ENCODE results near the gene ATP2A3.

ATP2A3 gene

GRCh38 chr17:3887804-3888203, 76.4 kb downstream of the ATP2A3 start:
- no peak for DNase-seq

DNA sequence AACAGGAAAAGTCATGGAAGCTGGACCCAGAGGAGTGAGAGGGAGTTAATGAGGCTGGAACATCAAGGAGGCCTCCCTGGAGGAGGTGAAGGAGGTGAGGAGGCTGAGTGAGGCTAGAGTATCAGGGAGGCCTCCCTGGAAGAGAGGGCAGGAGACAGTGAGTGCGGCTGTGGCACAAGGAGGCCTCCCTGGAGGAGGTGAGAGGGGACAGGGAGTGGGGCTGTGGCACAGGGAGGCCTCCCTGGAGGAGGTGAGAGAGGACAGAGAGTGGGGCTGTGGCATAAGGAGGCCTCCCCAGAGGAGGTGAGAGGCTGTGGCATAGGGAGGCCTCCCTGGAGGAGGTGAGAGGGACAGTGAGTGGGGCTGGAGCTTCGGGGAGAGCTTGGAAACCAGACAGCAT, 76.8 kb downstream of the ATP2A3 start:
- no peak for DNase-seq

GRCh38 chr17:3886776-3887175, 77.5 kb downstream of the ATP2A3 start:
- no peak for DNase-seq

DNA sequence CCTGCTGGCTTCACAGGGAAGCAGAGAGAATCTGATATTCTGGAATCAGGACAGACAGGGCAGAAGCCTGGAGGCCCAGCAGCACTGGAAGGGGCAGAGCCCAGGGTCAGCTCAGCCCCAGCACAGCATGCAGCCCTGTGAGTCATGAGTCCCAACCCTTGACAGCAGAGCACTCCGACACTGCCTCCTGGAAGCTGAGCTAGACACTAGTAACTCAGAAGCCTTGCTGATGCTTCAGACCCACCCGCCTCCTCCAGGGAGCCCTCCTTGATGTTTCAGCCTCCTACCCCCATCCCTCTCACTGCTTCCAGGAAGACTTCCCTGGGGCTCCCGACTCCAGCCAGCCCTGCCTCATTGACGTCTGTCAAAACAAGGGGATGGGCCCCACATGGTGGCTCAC, 78.3 kb downstream of the ATP2A3 start:
- DNase-seq, result no peak

DNA sequence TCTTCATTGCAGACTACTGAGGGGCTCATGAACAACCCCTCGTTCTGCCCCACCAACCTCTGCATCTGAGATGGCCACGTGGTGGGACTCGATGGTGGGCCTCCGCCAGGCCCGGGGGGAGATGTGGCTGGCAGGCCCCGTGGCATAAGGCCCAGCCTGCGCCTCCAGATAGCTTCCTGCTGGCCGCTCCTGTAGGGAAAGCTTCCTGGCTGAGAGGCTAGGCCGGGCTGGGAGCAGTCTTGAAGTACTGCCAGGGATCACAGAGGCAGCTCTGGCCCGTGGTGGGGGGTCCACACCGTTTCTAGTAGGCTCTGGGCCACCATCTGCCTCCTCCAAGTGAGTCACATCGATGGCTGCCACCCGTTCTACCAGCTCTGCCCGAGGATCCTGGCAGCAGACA, 79.0 kb downstream of the ATP2A3 start:
- no peak for DNase-seq

DNA sequence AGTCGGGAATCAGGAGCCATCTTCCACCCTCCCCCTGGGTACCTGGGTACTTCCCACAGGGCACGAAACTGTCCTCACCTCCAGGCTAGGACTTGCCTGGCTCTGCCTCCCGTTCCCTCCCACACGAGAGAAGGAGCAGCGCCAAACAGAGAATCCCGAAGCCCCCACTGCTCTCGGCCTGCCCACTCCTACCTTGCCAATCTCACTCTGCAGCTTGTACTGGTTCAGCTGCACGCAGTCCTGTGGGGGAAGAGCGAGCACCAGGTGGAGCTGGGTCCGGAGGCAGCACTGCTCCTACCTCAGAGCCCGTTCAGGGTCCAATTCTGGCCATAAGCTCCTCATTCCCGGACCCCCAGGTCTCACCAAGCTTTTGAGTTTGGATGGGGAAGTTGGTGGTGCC, 80.0 kb downstream of the ATP2A3 start:
- no peak for DNase-seq

GRCh38 chr17:3882276-3882675, 82.0 kb downstream of the ATP2A3 start:
- DNase-seq, result no peak

GRCh38 chr17:3880983-3881382, 83.3 kb downstream of the ATP2A3 start:
- DNase-seq, result no peak

DNA sequence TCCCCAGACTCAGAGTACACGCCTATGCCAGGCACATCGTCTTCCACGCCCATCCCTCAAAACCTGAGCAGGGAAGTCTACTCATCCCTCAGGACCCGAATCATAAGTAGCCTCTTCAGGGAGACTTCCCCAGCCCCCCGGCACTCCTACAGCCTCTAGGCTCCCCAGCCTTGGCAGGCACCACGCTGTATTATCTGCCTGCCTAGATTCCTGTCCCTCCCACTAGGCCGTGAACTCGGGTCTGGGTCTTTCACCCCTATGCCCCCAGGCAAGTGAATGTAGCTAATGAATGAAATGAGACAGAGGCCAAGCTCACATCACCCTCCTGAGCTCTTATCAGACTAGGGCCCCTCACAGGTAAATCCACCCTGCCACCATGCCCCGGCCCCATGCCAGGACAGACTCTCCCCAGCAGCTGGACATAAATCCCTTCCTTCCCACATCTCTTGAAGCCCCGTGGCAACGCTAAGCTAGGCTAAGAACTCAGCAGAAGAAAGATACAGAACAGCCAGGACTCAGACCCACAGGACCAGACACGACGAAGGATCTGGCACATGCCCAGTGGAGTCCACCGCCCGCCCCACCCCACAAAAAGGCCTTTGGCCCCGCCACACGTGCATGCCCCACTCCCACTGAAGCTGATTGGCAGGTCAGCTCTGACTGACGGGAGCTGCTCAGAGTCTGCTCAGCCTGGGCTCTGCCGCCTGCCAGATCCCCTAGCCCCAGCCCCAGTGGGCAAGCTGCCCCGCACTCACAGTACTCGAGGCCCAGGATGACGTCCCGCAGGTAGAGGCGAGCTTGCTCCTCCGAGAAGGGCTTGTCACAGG, 84.4 kb downstream of the ATP2A3 start:
- no peak for DNase-seq

DNA sequence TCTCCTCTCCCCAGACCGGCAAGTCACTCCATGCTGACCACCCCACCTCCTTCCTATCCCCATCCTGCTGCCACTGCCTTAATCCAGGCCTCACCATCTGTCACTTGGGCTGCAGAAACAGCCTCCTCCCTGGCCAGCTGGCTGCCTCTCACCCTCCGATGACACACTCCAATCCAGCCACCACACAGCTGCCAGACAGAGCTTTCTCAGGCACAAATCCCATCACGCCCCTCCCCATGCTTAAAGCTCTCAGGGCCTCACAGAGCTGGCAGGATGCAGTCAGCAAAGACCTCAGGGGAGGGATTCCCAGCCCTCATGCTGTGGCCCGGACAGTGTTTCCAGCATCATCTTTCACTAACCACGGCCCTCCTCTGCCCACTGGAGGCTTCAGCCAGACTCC, 85.1 kb downstream of the ATP2A3 start:
- DNase-seq, result no peak

DNA sequence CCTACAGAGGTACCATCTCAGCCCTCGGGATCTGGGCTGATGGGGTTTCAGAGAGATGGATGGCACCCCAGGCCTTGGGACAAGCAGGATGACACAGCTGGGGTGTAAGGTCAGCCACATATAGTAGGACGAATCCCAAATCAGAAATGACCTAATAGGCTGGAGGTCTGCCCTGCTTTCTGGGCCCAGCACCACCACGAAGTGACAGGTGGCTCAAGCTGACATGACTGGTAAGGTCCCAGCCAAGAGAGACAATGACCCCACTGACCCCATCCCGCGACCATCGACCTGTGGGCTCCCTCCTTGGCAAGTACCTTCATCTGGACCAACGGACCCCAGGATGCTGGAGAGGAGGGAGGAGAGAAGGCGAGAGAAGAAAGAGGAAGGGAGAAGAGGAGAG, 87.0 kb downstream of the ATP2A3 start:
- DNase-seq, result no peak

- DNase-seq, result no peak
Observed at GRCh38 chr17:3875317-3875716, 88.9 kb downstream of the ATP2A3 start.
